Uterus (tissue), 2 donors: ENCODE measurements around the gene RCBTB1.

ENCODE experiments used
- CTCF ChIP-seq, 4 experiments: fragments of 200-600 bp in 2 of 4; fragments of 450-650 bp in 2 of 4; sonication (generic) in 2 of 4; IDR thresholded peaks; one replicate each; pipeline ENCODE4 v1.5.1; 2016 to 2019; ENCODE audit warnings: antibody characterized with exemption in 4 of 4, mild to moderate bottlenecking in 2 of 4, moderate library complexity in 1 of 4
- POLR2A ChIP-seq, 2 donors: fragments of 450-650 bp; IDR thresholded peaks; one replicate each; pipeline ENCODE4 v1.6.1; 2016; ENCODE audit warnings: antibody characterized with exemption in 2 of 2, mild to moderate bottlenecking in 1 of 2, moderate library complexity in 1 of 2

DNA sequence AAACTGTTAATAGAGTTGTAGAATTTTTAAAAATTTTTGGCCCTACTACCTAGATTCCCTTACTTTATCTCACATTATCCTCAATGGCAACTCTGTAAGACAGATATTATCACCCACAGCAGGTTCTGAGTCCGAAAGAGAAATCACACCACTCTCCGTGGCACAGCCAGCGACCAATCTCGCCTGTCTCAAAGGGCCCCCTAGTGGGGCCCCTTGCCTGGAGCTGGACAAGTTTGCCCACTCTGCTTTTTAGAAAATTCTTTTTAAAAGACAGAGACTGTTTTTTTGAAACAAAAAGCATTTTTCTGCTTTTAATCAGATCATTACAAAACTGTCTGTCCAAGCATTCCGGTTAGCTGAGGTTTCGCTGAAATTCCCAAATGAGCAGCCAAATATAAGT lies 67.9 kb downstream of the RCBTB1 start:
- TF ChIP-seq CTCF (IDR thresholded peaks at IDR 0.05) (no peak), POLR2A (IDR thresholded peaks at IDR 0.05) (no peak)
